ENCODE data around the gene SCART1.
"Not testable (repeated sequence)": the region's sequence is repeated elsewhere in the genome, so short reads cannot be mapped to it uniquely, and the experiment has no call there.

The SCART1 gene

GRCh38 chr10:133474665-133475424, 21.1 kb downstream of the SCART1 start:
- DNase-seq: no peak

- no peak for DNase-seq
These were observed 21.6 kb downstream of the SCART1 start for GRCh38 chr10:133475425-133475734.

- no peak for DNase-seq
These were observed 22.3 kb downstream of the SCART1 start for GRCh38 chr10:133475821-133476640.

DNA sequence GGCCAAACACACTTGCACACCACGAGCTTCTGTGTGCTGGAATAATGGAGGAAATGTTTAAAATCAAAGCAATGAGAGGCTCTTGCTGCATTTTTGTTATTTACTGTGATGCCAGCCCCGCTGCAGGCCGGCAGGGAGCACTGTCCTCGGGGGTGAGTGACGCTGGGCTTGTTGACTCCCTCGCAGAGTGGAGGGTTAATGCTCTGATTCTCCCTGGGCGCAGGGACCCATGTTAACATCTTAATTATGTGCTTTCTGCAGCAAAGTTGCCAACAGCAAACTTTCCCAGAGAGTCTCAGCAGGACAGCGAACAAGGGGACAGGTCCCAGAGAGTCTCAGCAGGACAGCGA, 22.9 kb downstream of the SCART1 start:
- no peak for DNase-seq

- no peak for DNase-seq
These were observed 27.4 kb downstream of the SCART1 start for GRCh38 chr10:133481086-133481643.

- DNase-seq: no peak
These were observed 27.9 kb downstream of the SCART1 start for GRCh38 chr10:133481657-133482056.

DNA sequence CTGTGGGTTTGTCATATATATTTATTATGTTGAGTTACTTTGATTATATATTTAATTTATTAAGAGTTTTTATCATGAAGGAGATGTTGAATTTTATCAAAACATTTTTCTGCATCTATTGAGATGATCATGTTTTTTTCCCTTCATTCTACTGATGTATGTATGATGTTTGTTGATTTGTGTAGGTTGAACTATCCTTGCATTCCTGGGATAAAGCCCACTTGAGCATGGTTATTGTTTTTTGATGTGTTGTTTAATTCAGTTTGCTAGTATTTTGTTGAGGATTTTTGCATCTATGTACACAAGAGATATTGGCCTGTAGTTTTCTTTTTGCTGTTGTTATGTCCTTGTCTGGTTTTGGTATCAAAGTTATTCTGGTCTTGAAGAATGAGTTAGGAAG, 31.1 kb downstream of the SCART1 start:
- no peak for DNase-seq

- DNase-seq: no peak
These were observed 33.3 kb downstream of the SCART1 start for GRCh38 chr10:133487085-133487484.

- DNase-seq: no peak
These were observed 34.6 kb downstream of the SCART1 start for GRCh38 chr10:133488354-133488753.

DNA sequence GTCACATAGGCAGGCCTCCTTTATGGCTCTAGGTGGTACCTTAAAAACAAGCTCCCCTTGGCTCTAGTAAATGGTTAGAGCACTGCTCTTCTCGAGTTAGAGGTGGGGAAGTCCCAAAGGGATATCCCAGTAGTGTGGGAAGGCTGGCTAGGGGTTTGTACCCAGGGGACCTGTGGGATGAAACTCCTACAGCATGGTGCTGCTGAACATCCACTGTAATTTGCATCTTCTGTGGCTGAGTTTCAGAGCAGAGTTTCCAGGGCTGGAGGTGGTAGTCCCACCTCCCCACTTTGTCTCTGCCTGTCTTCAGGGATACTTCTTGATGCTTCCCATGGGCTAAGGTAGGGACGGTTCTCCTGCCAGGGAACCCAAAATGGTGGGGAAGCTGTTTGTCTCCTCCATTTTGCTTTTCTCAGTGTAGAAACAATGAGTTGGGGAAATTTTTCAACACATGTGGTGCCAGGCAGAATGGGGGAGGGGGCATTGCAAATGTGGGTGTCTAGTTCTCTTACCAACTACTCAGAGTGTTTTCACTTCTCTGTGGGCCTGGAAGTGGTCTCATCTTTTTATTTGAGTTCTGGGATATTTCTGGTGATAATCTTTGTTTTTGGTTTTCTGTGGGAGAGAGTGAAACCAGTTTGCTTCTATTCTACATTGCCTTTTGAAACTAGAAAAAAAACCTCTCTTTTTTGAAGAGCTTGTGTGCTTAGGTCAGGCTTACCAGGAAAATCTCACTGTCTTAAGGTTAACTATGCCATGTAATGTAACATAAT, 36.3 kb downstream of the SCART1 start:
- DNase-seq: no peak

DNA sequence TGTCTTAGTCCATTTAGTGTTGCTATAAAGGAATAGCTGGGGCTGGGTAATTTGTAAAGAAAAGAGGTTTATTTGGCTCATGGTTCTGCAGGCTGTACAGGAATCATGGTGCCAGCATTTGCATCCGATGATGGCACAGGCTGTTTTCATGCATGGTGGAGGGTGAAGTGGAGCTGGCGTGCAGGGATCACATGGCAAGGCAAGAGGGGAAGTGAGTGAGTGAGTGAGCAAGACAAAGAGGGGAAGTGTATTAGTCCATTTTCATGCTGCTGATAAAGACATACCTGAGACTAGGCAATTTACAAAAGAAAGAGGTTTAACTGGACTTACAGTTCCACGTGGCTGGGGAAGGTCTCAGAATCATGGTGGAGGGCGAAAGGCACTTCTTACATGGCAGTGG, 39.8 kb downstream of the SCART1 start:
- DNase-seq: not testable (repeated sequence)

- DNase-seq: not testable (repeated sequence)
These were observed 43.6 kb downstream of the SCART1 start for GRCh38 chr10:133497363-133497762.

- not testable (repeated sequence) for DNase-seq
These were observed 45.4 kb downstream of the SCART1 start for GRCh38 chr10:133499176-133499575.

DNA sequence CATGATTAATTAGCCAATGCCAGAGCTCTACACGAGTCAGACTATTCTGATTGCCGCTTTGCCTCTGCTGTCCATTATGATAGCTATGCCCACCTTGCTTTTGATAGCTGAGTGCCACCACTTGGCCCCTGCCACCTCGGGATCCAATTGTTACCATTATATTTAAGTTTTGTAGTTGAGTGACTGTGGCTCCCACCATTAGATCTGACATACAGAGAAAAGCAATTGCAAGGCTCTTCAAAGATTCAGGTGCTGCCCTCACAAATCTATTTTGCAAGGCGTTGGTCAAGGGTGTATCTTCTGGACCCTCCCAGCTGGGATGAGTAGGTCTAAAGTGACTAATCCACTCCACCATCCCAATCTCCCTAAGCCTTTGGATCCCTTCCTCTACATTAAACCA, 47.2 kb downstream of the SCART1 start:
- DNase-seq: not testable (repeated sequence)

DNA sequence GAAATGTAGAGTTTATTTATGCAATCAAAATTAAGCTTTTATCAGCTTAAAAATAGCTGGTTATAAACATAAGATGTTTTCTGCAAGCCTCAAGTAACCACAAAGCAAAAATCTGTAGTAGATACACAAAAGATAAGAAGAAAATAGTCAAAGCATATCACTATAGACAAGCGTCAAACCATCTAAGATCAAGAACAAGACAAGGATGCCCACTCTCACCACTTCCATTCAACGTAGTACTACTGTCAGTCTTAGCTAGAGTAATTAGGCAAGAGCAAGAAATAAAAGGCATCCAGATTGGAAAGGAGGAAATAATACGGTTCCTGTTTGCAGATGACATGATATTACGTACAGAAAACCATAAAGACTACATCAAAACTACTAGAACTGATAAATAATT, 56.0 kb downstream of the SCART1 start:
- no peak for DNase-seq

- DNase-seq: no peak
These were observed 57.7 kb downstream of the SCART1 start for GRCh38 chr10:133511408-133511807.

- no peak for DNase-seq
These were observed 58.3 kb downstream of the SCART1 start for GRCh38 chr10:133511907-133512528.

- no peak for DNase-seq
These were observed 61.7 kb downstream of the SCART1 start for GRCh38 chr10:133515471-133515870.

- DNase-seq: no peak
These were observed 62.3 kb downstream of the SCART1 start for GRCh38 chr10:133516057-133516456.

DNA sequence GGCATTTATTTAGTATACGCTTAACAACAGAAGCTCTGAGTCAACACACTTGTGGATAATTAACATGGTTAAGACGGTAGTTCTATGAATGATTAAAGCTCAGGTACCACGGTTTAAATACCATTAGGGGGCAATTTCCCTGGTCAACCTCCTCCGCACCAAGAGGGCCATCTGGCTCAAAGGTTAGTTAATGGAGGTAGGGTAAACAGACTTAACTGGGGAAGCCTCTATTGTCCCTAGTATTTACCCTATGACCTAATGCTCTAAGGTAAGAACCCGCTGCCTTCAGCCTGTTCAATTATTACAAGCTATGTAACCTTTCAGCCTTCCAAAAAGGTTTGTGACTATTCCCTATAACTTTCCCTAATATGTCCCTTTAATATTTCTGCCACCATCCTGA, 64.8 kb downstream of the SCART1 start:
- not testable (repeated sequence) for DNase-seq
